GM21367 (cell line): Measurements from ENCODE around the gene MKX.

Experiments used
- ATAC-seq: cut with Tn5 transposase; IDR thresholded peaks from one replicate; pipeline ENCODE4 v1.9.1; 2021; ENCODE audit not compliant: unreplicated experiment

Gene MKX

DNA sequence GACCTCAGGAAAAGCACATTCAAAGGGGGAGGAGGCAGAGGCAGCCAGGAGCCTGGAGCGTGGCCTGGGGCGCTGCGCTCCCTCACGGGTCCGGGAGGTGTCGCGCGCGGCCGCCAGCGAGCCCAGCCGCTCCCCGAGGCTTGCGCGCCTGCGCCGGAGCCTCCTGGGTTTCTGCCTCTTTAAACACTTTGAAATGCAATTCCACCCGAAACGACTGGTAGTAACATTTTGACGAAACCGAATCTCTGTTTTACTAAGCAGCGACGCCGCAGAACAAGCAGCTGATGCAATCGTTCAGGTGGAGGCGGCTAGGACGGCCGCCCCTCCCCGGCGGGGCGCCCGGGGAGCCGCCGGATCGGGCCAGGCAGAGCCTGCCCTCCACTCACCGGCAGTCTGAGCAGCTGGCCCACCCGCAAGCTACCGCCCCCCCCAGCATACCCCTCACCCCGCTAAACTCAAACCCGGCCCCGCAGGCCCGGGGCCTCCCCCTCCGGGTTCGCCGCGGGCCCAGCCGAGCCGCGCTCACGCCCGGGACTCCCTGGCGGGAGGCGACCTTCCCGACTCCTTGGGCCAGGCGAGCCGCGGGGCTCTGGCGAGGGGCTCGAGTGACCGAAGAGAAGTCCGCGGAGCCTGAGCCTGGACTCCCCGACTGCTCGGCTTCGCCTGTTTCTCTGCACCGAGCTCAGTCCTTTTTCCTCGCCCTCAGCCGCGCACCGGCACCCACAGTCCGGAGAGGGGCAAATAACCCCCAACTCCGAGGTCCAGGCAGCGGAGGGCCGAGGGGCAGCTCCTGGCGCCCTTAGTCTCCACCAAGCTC, 3.2 kb downstream of the MKX start:
- ATAC-seq = peak; percentile 92

DNA sequence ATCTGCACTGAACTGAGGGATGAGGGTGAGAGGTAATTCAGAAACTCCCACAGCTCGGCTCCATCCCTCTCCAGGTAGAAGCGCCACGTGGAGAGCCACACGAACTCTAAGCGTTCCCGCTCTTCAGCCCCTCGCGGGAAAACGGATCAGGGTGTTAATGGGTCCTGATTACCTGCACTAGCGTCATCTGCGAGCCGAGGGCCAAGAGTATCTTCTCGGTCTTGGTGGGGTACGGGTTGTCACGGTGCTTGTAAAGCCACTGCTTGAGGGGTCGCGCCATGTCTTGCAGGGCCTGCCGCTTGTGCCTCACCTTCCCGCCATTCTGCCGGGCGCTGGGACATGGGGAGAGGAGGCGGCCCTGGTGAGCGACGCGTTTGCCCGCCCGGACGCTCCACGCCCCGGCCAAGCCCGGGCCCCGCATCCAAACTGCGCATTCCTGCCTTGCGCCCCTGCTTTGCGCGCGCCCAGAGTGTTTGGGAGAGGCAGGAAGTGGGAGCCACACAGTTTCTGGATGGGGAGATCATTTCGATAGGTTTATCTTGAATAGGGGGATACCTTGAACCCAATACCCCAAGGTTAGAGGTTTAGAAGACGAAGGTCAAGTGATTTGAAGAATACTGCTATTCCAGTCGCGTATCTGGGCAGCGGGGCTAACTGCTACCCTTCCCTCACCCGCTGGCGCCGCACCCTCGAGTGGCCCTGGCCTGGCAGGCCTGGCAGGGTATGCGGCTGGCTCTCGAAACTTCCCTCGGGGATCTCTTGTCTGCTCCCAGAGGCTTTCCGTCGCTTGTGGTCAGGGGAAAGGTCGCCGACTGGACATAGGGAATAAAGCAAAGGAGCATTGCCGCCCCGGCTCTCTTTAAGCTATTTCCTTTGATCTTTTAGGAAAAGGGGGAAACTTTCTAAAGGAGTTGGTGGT, 4.2 kb downstream of the MKX start:
- no peak for ATAC-seq

DNA sequence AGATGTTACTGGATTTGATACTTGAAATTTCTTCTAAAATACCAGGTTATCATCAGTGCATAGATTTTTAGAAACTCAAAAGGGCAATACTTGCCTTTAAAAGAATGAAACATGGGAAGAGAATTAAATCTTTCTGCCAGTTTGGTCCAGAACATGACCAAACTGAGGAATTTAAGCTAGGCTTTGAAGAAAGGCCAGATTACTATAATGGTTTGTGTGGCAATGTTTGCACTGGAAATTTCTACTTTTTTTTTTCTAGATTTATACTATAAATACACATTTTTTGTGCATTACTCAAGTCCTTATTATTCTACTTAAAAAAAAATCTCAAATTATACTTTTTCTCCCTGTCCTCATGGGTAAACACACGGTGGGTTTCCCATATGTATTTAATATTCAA, 9.2 kb downstream of the MKX start:
- ATAC-seq = no peak

DNA sequence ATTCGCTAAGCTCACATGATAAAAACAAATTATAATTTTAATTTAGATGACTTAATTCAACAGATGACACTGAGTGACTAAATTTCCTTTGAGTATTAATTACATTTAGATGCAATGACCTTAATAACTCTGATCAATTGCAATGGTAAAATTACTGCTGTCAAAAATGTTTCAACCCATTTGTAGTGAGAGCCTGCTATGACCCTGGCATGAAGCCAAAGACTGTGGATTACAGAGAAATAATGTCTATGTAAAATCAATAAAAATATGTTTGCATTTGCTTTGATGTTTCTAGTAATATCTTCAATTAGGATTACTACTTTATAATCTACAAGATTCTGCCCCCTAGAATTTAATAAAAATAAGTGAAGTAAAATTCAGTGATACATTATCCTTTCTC, 15.6 kb downstream of the MKX start:
- ATAC-seq = no peak

DNA sequence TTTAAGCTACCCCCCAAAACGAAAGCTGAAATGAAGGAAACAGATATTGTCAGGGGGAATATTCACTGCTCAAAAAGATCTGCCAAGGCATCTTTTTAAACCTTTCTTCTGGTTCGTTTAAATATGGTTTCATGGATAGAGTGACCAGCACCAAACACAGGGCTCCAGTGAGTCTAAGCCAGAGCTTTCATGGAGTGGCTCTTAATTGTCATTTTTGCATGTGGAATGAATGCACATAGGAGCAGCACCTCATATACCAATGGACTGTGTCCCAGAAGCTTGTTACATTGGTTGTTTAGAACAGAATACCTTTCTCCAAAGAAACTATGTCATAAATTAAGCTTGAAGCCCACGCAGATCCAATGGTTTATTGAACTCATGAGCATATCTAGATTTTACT, 17.3 kb downstream of the MKX start:
- ATAC-seq = no peak

DNA sequence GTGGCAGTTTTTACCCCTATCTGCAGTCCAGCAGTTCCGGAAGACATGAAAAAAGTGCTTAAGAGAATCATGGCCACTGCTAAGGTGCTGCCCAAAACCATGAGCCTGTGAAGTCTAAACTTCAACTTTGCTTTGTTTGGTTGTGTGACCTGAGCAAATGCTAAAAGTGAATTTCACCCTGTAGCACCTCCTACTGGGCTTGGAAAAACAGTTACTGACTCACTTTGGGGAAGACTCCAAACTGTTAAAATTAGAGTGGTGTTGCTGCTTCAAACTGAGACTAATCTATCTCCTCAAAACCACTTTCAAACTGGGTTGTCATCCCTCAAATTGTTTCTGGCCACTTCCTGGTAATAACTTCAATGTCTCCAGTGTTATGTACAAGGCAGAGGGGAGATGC, 21.3 kb downstream of the MKX start:
- no peak for ATAC-seq

DNA sequence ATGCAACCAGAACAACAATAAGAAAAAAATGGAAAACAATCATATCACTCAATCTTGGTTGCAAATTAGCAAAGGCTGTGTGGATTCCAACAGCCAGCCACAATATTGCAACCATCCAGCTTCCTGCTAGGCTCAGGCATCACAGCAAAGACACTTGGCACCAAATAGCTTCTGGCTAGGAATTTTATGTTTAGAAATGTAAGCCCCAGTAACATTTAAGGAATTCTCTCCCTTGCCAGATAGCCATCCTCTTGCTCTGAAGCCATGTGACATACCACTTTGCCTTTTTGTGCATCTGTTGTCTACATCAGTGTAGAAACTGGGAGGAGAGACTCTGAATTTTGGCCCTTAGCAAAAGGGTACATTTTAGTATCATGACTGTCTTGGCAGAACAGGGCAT, 22.2 kb downstream of the MKX start:
- ATAC-seq = no peak

DNA sequence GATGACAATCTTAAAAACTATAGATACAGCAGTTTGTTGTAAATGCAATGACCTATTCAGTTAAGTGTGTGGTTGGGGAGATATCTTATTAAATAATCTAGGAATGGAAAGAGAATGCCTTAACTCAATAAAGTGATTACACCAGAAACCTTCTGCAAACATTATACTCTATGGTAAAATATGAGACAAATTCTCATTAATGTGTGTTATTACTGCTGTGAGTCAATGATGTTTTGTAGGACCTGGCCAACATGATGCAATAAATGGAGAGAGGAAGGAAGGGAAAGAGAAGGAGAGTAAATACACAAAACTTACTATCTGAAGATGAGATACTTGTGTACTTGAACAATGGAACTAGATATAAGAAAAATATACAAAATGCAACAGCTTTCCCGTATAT, 25.1 kb downstream of the MKX start:
- ATAC-seq = no peak

DNA sequence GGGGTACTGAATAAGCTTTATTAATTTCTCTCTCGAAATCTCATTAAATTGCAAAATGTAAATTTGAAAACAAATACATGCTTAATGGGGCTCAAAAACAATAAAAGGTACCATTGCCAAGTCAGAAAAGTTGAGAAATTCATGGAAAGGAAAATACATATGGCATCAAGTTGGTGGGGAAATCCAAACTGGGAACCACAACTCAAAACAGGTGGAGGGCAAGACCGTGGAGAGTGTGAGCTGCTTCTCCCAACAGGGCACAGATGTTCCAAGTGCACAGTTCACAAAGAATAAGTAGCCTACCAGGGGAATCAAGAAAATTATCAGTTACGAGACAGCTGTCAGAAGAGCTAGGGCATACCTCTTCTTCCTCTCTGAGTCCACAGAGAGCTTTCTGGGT, 26.6 kb downstream of the MKX start:
- ATAC-seq = no peak

DNA sequence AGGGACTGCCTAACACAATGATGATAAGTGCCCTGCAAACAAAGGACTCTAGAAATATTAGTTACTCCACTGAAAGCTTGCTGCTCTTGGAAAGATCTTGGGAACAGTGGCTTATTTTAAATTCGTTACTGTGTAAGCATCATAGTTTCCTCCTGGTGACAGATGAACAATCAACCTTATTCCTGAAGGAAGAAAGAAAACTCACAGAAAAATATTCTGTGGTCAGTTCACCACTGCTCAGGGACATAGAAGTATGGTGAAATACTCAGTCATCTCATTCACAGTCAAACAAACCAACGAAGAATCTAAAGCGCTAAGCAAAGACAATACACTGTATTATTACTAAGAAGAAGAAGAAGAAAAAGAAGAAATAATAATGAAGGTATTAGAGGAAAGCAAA, 27.8 kb downstream of the MKX start:
- no peak for ATAC-seq

DNA sequence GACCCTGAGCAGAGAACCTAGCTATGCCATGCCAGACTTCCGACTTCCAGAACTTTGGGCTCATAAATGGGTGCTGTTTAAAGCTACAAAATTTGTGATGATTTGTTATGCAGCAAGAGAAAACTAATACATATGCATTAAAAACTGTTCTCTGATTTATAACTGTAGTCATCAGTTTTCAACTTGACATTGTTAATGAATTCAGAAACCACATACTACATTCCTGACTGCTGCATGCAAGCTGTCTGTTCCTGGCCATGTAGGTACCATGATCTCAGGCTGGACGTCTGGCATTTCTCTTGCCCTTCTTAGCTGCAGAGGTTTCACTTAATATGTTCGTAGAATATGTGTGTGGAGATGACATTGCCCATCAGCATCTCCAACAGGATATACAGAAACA, 28.4 kb downstream of the MKX start:
- no peak for ATAC-seq

DNA sequence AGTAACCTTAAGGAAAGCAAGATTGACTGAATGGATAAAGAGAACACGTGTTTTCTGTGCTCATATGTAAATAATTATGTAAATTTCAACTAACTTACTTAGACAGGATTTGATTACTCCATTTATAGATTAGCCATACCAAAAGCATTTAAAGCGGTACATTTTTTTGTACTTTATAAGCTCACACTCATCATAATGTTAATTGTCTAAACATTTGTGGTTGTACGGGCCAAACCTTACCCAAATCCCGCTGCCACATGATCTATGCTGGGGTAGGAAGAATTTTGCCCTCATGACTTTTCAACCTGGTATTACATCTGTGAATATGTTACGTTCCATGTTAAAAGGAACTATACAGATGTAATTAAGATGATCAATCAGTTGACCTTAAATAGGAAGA, 29.1 kb downstream of the MKX start:
- ATAC-seq = no peak

DNA sequence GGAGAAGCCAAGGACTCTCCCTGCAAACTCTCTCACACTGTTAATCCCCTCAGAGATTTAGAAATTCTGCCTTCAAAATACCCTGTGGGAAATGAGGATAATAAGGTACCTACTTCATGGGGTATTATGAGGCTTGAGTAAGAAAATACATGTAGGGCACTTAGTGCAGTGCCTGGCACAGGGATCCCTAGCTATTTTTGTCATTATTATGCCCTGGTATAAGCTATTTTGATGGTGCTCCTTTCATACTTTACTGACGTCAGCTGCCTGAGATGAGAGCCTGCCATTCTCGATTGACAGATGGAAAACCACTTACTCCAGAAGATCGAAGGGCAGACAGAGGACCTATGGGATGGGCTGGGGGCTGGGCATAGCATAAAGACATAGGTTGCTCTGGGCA, 30.1 kb downstream of the MKX start:
- ATAC-seq = no peak

DNA sequence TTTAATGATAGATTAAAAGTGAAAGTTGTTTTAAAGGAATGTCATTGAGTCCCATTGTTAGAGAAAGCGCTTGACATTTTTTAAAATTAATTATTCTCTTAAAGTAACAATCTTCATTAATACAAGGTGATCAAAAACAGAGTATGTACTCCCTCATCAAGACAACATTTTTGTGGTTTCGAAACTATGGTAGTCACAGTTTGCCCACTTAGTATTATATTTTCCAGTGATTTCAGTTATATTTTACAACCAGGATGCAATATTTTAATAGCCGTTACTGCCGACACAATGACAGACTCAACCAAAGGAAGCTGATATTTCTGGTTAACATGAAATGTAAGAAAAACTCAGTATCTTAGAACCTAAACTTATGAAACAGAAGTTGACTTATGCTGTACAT, 31.3 kb downstream of the MKX start:
- no peak for ATAC-seq

DNA sequence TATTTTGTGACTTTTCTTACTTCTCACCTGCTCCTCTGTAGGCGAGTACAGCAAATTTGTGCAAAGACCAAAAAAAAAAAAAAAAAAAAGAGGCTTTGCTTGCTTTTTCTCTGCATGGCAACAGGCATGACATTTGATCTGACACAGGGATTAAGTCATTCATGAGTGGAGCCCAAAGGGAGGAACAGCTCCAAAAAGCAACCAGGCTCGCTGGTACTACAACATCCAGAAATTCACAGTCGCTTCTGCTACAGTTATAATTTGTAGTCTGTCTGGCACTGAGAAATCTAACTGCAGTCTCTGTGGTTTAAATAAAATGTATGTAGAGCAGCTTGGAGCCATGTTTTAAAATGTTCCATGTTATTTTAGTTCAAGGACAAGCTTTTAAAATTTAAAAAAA, 31.7 kb downstream of the MKX start:
- no peak for ATAC-seq

DNA sequence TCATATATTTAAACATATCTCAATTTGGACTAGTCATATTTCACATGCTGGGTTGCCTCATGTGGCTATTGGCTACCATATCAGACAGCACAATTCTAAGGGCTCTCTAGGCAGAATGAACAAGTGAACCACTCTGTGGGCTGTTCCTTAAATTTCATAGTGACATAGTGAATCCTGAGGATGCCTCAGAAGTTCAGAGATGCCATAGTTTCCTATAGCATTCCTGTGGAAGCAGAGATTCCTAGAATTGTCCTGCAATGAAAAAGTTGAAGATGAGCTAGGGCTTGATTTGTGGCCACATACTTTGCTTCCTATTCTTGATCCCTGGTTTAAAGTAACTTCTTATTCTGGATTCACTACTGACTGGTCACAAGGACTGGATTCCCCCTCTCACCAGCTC, 35.6 kb downstream of the MKX start:
- no peak for ATAC-seq

DNA sequence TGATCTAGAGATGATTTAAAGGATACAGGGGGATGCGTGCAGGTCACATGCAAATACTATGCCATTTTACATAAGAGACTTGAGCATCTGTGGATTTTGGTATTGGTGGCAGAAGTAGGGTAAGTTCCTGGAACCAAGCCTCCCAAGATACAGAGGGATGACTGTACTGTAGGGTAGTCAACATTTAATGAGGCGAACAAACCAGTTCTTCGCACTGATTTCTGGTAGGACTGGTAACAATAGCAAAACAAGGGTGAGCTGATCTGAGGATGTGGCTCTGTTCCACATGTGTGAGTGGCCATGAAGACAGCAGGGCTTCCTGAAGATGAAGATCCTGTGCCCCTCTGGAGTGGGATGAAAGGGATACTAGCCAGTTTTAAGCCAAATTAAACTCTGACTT, 36.3 kb downstream of the MKX start:
- no peak for ATAC-seq

DNA sequence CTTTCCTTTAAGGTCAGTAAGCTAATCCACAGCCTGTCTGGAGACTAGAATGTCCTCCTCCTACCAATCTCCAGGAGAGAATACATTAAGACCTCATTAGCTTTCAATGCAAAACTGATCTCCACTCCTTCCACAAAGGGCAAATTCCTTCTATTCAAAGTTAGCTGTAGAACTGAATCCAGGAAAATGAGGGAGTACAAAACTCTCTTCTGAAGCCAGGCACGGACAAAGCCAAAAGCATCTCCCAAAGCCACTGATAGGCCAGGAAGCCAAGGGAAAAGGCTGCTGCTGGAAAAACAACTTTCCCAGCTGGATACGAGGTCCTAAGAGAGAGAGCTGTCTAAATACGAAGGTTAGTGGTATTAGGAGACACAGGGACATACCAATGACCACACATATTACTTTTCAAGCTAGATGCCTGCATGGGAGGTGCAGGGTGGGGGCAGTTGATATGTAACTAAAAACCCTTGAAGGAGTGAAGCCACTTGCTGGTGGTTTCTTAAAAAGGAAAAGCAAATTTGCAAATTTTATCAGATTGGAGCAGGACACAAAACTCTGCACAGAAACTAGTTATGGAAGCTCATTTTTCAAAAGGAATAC, 43.6 kb downstream of the MKX start:
- ATAC-seq = no peak

DNA sequence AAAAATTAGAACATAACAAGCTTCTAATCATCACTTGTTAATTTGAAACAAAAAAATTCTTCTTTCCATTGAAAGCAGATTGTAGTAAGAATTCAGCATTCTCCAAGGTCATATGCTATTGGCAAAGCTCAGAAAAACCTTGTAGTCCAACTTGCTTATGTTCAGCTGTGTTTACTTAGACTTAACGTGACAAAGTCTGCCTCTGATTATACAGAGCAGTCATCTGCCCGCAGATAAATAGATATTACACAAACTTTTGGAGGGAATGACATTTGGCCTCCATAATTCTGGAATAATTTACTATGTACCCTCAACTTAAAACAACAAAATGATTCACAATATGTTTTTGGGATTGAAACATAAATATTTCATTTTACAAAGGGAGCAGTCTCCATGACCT, 45.8 kb downstream of the MKX start:
- ATAC-seq = no peak

DNA sequence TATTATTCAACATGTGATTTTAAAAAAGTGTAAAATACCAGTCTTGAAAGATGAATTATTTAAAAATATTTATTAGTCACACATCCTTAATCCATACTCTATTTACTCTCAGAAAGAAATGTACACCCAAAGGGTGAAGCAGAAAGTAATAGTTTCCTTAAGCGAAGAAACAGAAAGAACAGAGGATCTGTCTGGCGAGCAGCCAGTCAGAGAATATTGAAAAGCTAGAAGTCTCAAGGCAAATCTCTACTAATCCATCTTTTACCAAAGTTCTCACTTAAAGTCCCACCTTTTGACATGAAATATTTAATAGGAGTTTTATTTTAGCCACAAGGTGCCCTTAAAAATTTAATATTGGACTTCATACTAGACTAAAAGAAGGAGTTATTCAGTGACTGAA, 46.7 kb downstream of the MKX start:
- ATAC-seq = no peak

DNA sequence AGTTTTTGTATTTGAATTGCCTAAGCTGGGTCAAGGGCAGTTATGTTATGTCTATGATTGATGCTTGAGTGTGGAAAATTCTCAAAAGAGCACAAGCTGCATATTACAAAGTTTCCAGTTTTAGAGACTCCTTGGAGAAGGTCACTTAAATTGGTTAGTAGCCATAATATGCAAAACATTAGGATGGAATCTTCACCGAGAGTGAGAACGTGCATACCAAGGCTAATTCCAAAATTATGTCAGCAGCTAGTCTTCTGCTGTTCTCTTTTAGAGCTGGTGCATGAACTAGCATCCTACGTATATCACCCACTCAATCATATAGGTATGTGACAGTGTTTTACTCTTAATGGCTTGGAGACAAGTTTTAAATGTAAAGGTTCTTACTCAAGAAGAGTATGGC, 49.2 kb downstream of the MKX start:
- ATAC-seq = no peak

DNA sequence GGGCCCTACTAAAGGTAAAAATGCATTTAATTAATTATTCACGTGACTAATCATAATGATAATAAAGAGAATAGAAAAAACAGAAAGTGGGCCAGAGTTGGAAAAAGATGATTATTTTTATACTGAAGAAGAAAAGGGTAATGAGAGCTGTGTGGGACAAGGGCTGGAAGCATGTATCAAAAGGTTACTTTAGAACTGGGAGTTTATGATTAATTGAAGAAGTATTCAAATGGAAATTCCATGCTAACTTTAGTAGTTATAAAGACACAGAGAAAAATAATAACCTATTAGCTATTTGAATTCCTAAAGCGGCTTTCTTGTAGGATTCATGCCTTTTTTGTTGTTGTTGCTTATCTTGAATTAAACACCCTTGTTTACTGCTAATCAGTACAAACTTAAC, 49.9 kb downstream of the MKX start:
- ATAC-seq = no peak
